ENCODE results near the gene AZU1. TPM values are rescaled to one million over a fixed set of nuclear protein-coding genes. Genes with fewer than 3 reads are reported as not detected.

Gene AZU1
- total RNA-seq, 1 donor, result not detected

GRCh38 chr19:798415-799075, 29.1 kb upstream of the AZU1 start:
- H3K79me2 ChIP-seq (ENCODE audit: insufficient read depth, low read length), result peaks cover 57% of the 10 kb centered on the region
- H4K20me1 ChIP-seq (ENCODE audit: insufficient read depth, low read length), result peaks cover 56% of the 10 kb centered on the region
- H3K4me3 ChIP-seq (ENCODE audit: insufficient read depth, low read length), result peak overlapping the region; percentile 85
- H3K4me1 ChIP-seq (ENCODE audit: insufficient read depth, low read length), result peaks cover 41% of the 10 kb centered on the region
- no peaks in the 10 kb centered on the region for H3K9me3 ChIP-seq (ENCODE audit: low read depth, low read length)
- H3K4me2 ChIP-seq (ENCODE audit: insufficient read depth, low read length), result peak overlapping the region; percentile 88
- peak; percentile 90 for DNase-seq (ENCODE audit: insufficient read length, low spot score, missing footprints)
- H3K36me3 ChIP-seq (ENCODE audit: insufficient read depth, low read length), result peaks cover 36% of the 10 kb centered on the region
- TF ChIP-seq CTCF (IDR thresholded peaks at IDR 0.05; ENCODE audit: extremely low read depth, low read depth, low read length), result no peak
- peak overlapping the region; percentile 85 for H3K27ac ChIP-seq (ENCODE audit: low read depth, low read length)
- no peak overlapping the region for H2AFZ ChIP-seq (ENCODE audit: low read length)
- H3K27me3 ChIP-seq (ENCODE audit: insufficient read depth, low read length), result no peaks in the 10 kb centered on the region

GRCh38 chr19:799076-799881, 28.4 kb upstream of the AZU1 start:
- Histone ChIP-seq H4K20me1 (ENCODE audit: insufficient read depth, low read length) (peaks cover 63% of the 10 kb centered on the region), H3K9me3 (ENCODE audit: low read depth, low read length) (no peaks in the 10 kb centered on the region), H3K79me2 (ENCODE audit: insufficient read depth, low read length) (peaks cover 65% of the 10 kb centered on the region), H3K27ac (ENCODE audit: low read depth, low read length) (peak overlapping the region; percentile 85), H3K4me3 (ENCODE audit: insufficient read depth, low read length) (peak overlapping the region; percentile 85), H3K27me3 (ENCODE audit: insufficient read depth, low read length) (no peaks in the 10 kb centered on the region), H3K4me1 (ENCODE audit: insufficient read depth, low read length) (peaks cover 41% of the 10 kb centered on the region), H3K36me3 (ENCODE audit: insufficient read depth, low read length) (peaks cover 43% of the 10 kb centered on the region), H3K4me2 (ENCODE audit: insufficient read depth, low read length) (peak overlapping the region; percentile 88), H2AFZ (ENCODE audit: low read length) (no peak overlapping the region)
- peak; percentile 90 for DNase-seq (ENCODE audit: insufficient read length, low spot score, missing footprints)
- TF ChIP-seq CTCF (IDR thresholded peaks at IDR 0.05; ENCODE audit: extremely low read depth, low read depth, low read length), result peak; percentile 39

GRCh38 chr19:800360-801029, 27.1 kb upstream of the AZU1 start:
- H3K4me3 ChIP-seq (ENCODE audit: insufficient read depth, low read length), result peak overlapping the region; percentile 85
- H3K36me3 ChIP-seq (ENCODE audit: insufficient read depth, low read length), result peaks cover 55% of the 10 kb centered on the region
- H3K79me2 ChIP-seq (ENCODE audit: insufficient read depth, low read length), result peaks cover 77% of the 10 kb centered on the region
- H3K9me3 ChIP-seq (ENCODE audit: low read depth, low read length), result no peaks in the 10 kb centered on the region
- H3K27ac ChIP-seq (ENCODE audit: low read depth, low read length), result peak overlapping the region; percentile 77
- H3K4me1 ChIP-seq (ENCODE audit: insufficient read depth, low read length), result peaks cover 41% of the 10 kb centered on the region
- H3K27me3 ChIP-seq (ENCODE audit: insufficient read depth, low read length), result no peaks in the 10 kb centered on the region
- H2AFZ ChIP-seq (ENCODE audit: low read length), result no peak overlapping the region
- H3K4me2 ChIP-seq (ENCODE audit: insufficient read depth, low read length), result peak overlapping the region; percentile 88
- TF ChIP-seq CTCF (IDR thresholded peaks at IDR 0.05; ENCODE audit: extremely low read depth, low read depth, low read length), result no peak
- peaks cover 75% of the 10 kb centered on the region for H4K20me1 ChIP-seq (ENCODE audit: insufficient read depth, low read length)
- peak; percentile 93 for DNase-seq (ENCODE audit: insufficient read length, low spot score, missing footprints)
